GM15510 (cell line): ENCODE data around the gene NBPF3.

ENCODE experiments used
- POLR2A ChIP-seq: IDR thresholded peaks from 3 replicates; pipeline ENCODE4 v1.6.1; 2011; ENCODE audit warnings: borderline replicate concordance; ENCODE audit not compliant: insufficient read length; ENCODE audit errors: extremely low read depth

NBPF3 gene

GRCh38 chr1:21439721-21440629 lies at the start of gene NBPF3:
NBPF3 (plus strand) TSS chr1:21440137; CDS start chr1:21445087, 4,950 bp downstream.
- no peak for TF ChIP-seq POLR2A

- TF ChIP-seq POLR2A: no peak
These were observed 48.4 kb upstream of the NBPF3 start for GRCh38 chr1:21391497-21391896.

DNA sequence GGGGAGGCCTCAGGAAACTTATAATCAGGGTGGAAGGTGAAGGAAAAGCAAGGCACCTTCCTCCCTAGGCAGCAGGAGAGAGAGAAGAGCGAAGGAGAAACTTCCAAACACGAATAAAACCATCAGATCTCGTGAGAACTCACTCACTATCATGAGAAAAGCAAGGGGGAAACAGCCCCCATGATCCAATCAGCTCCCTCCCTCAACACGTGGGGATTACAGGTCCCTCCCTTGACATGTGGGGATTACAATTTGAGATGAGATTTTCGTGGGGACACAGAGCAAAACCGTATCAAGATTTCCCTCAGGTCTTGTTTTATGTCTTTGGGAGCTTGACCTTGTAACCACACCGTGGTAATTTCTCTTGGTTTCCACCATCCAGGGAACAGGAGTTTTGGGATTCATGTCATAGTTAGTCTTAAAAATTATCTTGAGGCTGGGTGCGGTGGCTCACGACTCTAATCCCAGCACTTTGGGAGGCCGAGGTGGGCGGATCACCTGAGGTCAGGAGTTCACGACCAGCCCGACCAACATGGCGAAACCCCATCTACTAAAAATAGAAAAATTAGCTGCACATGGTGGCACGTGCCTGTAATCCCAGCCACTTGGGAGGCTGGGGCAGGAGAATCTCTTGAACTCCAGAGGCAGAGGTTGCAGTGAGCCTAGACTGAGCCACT lies 47.2 kb upstream of the NBPF3 start:
- no peak for TF ChIP-seq POLR2A

DNA sequence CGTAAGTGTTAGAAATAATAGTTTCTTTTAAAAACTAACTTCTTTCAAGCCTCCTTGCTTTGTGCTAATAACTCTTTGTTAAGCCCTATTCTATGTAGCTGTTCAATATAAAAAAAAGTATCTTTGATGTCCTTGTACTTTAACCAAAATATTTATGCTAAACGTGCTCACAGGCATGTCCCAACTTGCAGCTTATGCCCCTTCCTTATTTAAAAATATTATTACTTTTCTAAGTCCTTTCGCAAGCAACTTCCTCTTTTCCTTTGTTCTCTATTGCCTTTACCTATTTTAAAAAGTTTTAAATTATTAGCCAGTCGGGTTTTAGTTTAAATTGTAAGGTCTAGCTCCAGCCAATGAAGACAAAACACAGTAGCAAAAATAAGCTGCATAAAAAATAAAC lies 43.4 kb upstream of the NBPF3 start:
- no peak for TF ChIP-seq POLR2A

- TF ChIP-seq POLR2A: no peak
These were observed 42.1 kb upstream of the NBPF3 start for GRCh38 chr1:21397813-21398188.

GRCh38 chr1:21406659-21407058 lies 33.3 kb upstream of the NBPF3 start:
- no peak for TF ChIP-seq POLR2A

DNA sequence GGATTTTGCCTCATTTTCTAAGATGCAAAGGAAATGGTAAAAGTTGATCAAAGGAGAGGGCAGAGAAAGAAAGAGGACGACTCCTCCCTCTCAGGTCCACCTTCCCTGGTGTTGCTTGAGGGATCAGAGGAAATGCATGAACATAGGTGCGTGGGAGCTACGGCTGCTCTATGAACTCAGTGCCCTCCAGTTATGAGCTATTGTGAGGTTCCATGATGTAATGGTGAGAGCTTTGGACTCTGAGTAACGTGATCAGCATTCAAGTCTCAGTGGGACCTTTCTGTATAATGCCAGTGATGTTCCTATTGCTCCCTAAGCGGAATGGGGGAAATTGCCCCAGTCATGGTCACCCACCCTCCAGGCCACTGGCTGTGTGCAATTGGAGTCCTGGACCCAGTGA lies 25.9 kb upstream of the NBPF3 start:
- no peak for TF ChIP-seq POLR2A

DNA sequence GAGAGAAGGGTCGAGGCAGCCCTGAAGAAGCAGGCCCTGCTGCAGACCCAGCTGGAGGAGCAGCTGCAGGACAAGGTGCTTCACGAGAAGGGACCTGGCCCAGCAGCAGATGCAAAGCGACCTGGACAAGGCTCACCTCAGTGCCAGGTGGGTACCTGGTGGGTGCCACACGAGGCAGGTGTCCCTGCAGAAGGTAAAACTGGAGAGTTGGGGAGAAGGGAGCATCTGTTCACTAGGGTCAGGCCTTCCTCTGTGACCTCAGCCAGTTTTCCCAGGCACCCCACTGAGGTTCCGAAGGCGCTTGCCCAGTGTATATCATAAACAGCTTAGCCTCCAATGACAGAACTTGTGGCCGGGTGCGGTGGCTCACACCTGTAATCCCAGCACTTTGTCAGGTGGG lies 5.5 kb upstream of the NBPF3 start:
- TF ChIP-seq POLR2A: no peak

GRCh38 chr1:21435646-21436487 lies 4.1 kb upstream of the NBPF3 start:
- TF ChIP-seq POLR2A: no peak

DNA sequence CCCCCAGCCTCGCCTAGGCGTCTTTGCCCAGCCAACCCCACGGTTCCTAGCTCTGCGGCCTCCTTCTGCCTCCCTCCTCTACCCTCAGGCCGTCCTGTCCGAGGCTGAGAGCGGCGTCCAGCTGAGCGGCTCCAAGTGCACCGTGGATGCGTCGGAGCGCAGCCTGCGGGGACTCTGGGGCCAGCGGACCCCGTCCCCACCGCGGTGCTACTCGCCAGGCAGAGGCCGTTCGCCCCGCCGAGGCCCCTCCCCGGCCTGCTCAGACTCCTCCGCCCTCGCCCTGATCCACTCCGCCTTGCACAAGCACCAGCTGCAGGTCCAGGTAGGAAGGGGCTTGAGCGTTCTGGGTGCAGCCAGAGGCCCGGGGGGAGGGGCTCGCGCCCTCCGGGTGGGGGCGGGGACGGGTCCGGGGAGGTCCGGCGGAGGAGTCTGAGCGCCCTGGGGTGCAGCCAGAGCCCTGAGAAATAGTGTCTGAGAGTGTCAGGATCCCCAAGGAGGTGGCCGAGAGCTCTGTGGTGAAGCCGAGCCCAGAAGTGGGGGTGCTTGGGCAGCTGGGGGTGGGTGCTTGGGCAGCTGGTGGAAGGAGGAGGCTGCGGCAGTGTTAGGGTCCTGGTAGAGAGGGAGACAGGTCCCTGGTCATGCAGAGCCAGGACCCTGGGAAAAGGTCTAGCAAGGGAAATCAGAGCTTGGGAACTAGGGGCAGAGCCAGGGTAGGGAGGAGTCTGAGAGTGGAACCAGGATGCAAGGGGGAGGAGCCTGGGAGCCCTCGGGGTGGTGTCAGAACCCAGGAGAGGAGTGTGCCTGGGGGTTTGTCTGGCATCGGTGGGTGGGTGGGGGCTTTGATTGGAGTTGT lies 3.2 kb upstream of the NBPF3 start:
- TF ChIP-seq POLR2A: no peak

DNA sequence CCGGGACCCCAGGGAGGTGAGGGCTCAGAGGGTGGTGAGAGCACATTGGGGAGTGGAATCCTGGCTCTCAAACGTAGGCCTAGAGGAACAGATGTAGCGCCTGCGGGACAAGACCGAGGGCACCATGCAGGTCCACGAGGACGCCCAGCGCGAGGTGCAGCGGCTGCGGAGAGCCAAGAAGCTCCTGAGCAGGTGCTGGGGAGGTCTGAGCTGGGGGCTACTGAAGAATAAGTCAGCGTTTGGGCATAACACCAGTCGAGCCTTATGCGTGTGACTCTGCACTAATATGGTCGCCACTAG lies 2.6 kb upstream of the NBPF3 start:
- no peak for TF ChIP-seq POLR2A

- TF ChIP-seq POLR2A: no peak
These were observed 604 bp upstream of the NBPF3 start for GRCh38 chr1:21439345-21439720.

DNA sequence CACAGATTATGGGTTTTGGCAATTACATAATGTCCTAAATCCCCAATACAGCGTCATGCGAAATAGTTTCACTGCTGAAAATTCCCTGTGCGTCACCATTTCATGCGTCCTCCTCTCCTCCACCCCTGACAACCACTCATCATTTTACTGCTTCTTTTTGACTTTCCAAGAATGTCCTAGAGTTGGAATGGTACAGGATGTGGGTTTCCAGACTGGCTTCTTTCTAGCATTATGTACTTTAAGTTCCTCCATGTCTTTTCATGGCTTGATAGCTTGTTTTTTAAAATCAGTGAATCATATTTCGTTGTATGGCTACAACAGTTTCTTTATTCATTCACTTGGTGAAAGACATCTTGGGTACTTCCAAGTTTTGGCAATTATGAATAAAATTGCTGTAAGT lies 7.4 kb downstream of the NBPF3 start:
- TF ChIP-seq POLR2A: no peak

DNA sequence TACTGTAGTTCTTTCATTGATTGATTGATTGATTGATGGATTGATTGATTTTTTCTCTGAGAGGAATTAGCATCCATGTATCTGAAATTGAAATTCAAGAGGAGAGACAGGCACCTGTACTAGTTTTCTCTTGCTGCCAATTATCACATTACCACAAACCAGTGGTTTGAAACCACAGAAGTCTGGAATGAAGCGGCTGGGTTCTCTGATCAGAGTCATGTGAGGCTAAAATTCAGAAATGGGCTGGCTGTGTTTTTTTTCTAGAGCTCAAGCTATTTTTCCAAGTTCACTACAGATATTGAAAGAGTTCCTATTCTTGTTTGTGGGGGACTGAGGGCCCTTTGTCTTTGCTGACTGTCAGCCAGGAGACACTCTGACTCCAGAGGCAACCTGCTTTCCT lies 10.0 kb downstream of the NBPF3 start:
- TF ChIP-seq POLR2A: no peak

GRCh38 chr1:21451212-21451611 lies 11.3 kb downstream of the NBPF3 start:
- no peak for TF ChIP-seq POLR2A

- TF ChIP-seq POLR2A: no peak
These were observed 12.1 kb downstream of the NBPF3 start for GRCh38 chr1:21451981-21452411.
